Activated naive CD8-positive, alpha-beta T cell treated with anti-CD3 and anti-CD28 coated beads, Interleukin-2, amount 50 U/mL, for 24 hours (primary cell): ENCODE results near the gene RGS11.
"Not testable (repeated sequence)": the region's sequence is repeated elsewhere in the genome, so short reads cannot be mapped to it uniquely, and the experiment has no call there.

Experiments
- ATAC-seq: fragments of 150-1000 bp; cut with Tn5 transposase; one replicate; pipeline ENCODE4 v1.10.0; 2021
- DNase-seq: peaks from one replicate; pipeline ENCODE4 v3.0.0; 2021
- H3K27ac Mint-ChIP-seq: one replicate; pipeline ENCODE4 v1.8.0; 2021; ENCODE audit warnings: mild to moderate bottlenecking, mixed read lengths
- H3K27me3 Mint-ChIP-seq: one replicate; pipeline ENCODE4 v1.8.0; 2021; ENCODE audit warnings: mixed read lengths
- H3K36me3 Mint-ChIP-seq: one replicate; pipeline ENCODE4 v1.8.0; 2021; ENCODE audit warnings: low read depth, mixed read lengths
- H3K4me1 Mint-ChIP-seq: one replicate; pipeline ENCODE4 v1.8.0; 2021; ENCODE audit warnings: mixed read lengths
- H3K4me3 Mint-ChIP-seq: one replicate; pipeline ENCODE4 v1.8.0; 2021; ENCODE audit warnings: mild to moderate bottlenecking, moderate library complexity, mixed read lengths
- H3K9me3 Mint-ChIP-seq: one replicate; pipeline ENCODE4 v1.8.0; 2021; ENCODE audit warnings: mixed read lengths

The RGS11 gene

DNA sequence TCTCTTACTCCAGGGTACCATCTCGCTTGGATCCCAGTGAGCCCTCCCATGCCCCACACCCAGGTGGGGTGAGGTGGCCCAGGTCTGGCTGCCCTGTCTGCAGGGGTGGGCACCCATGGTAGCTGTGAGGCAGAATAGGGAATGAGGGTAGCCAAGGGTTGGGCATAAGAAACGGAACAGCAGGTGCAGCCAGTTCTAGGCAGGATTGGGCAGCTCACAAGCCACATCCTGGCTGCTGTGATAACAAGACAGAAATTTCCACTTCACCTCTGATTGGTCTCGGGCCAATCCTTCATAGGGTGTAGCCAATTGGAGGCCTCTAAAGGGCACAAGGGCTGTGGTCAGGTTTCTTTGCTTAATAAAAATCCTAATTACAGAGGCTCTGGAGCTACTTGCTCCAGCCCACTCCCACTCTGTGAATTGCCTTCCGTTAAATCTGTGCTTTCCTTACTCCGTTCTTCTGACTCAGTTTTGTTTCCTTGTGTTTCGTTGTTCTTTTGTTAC, 3.2 kb upstream of the RGS11 start:
- H3K4me1 Mint-ChIP-seq, result peaks cover 9% of the 10 kb centered on the region
- DNase-seq (peak; percentile 26), ATAC-seq (peak; percentile 62)
- no peak overlapping the region for H3K27ac Mint-ChIP-seq
- no peaks in the 10 kb centered on the region for H3K9me3 Mint-ChIP-seq
- H3K36me3 Mint-ChIP-seq, result no peaks in the 10 kb centered on the region
- H3K4me3 Mint-ChIP-seq, result no peak overlapping the region
- peaks cover 21% of the 10 kb centered on the region for H3K27me3 Mint-ChIP-seq

DNA sequence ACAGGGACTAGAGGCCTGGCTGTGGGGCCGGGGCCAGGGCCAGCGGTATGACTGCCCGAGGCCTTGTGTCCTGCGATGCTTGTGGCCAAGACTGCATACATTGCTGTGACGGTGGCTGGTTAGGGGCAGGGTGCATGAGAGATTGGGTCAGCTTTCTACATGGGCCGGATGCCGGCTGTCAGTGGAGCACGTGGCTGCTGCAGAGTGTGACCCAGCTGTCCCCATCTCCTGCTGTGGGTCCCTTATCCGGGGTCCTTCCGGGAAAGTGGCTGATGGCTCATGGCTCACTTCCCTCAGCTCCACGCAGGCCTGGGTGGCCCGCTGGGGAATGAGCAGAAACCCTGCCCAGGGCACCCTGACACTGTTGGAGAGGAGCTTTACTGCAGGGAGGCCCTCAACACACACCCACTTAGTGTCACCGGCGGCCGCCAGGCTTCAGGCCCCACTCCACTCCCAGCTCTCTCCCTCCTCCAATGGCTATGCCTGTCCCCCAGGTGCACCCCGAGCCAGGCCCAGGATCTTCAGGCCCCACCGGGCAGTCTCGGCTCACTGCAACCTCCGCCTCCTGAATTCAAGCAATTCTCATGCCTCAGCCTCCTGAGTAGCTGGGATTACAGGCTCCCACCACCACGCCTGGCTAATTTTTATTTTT, 808 bp upstream of the RGS11 start:
- ATAC-seq, result no peak
- Mint-ChIP-seq H3K36me3 (no peaks in the 10 kb centered on the region), H3K4me1 (peaks cover 9% of the 10 kb centered on the region), H3K4me3 (no peak overlapping the region), H3K9me3 (no peaks in the 10 kb centered on the region), H3K27ac (no peak overlapping the region), H3K27me3 (peaks cover 21% of the 10 kb centered on the region)
- DNase-seq, result no peak

- H3K4me3 Mint-ChIP-seq, result no peak overlapping the region
- peaks cover 9% of the 10 kb centered on the region for H3K4me1 Mint-ChIP-seq
- no peak for ATAC-seq
- H3K9me3 Mint-ChIP-seq, result no peaks in the 10 kb centered on the region
- peaks cover 21% of the 10 kb centered on the region for H3K27me3 Mint-ChIP-seq
- H3K36me3 Mint-ChIP-seq, result no peaks in the 10 kb centered on the region
- peak; percentile 13 for DNase-seq
- H3K27ac Mint-ChIP-seq, result no peak overlapping the region
Measured at GRCh38 chr16:275041-275641, 603 bp downstream of the RGS11 start.

- H3K4me3 Mint-ChIP-seq, result no peak overlapping the region
- no peaks in the 10 kb centered on the region for H3K9me3 Mint-ChIP-seq
- H3K4me1 Mint-ChIP-seq, result peaks cover 4% of the 10 kb centered on the region
- ATAC-seq, result no peak
- no peak for DNase-seq
- peaks cover 18% of the 10 kb centered on the region for H3K27me3 Mint-ChIP-seq
- H3K27ac Mint-ChIP-seq, result no peak overlapping the region
- no peaks in the 10 kb centered on the region for H3K36me3 Mint-ChIP-seq
Measured at GRCh38 chr16:273547-274421, 2.0 kb downstream of the RGS11 start.

DNA sequence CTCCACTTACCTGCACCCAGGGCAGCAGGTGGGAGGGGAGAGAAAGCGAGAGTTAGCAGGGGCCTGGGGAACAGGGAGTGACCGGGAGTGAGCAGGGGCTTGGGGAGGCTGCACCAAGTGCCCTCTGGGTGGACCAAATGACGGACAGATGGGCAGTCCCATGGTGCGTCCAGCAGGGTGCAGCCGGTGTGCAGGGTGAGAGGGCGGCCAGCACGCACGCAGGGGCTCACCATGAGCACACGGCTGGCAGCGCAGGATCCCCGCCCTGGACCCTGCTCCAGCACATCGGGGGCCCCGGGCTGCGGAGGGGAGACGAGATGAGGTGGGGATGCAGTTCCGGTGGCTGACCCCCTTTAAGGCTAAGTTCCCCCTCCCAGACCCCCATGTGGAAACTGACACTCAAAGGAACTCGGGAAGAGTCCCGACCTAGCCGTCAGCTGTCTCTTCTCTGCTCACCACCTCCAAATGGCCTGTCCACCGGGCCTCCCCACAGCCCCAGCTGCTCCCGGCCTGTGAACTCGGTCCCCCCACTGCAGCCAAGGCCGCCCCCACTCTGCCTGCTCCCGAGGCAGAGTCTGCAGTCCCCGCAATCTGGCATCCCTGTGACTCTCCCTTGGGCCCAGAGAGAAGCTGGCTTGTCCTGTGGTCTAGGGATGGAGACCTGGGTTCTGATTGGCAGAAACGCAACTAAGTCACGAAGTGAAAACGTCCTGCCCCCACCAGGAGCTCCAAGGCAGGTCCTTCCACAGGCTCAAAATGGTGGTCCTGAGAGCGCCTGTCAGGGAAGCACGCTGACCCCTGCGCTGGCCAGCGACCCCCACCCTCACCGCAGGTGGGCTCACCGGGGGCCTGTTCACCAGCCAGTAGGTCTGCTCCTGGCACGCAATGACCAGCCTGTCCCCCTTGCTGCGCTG, 2.9 kb downstream of the RGS11 start:
- no peak for ATAC-seq
- H3K4me1 Mint-ChIP-seq, result peaks cover 3% of the 10 kb centered on the region
- H3K27ac Mint-ChIP-seq, result no peak overlapping the region
- no peak for DNase-seq
- H3K9me3 Mint-ChIP-seq, result no peaks in the 10 kb centered on the region
- no peak overlapping the region for H3K4me3 Mint-ChIP-seq
- no peaks in the 10 kb centered on the region for H3K36me3 Mint-ChIP-seq
- peaks cover 16% of the 10 kb centered on the region for H3K27me3 Mint-ChIP-seq

DNA sequence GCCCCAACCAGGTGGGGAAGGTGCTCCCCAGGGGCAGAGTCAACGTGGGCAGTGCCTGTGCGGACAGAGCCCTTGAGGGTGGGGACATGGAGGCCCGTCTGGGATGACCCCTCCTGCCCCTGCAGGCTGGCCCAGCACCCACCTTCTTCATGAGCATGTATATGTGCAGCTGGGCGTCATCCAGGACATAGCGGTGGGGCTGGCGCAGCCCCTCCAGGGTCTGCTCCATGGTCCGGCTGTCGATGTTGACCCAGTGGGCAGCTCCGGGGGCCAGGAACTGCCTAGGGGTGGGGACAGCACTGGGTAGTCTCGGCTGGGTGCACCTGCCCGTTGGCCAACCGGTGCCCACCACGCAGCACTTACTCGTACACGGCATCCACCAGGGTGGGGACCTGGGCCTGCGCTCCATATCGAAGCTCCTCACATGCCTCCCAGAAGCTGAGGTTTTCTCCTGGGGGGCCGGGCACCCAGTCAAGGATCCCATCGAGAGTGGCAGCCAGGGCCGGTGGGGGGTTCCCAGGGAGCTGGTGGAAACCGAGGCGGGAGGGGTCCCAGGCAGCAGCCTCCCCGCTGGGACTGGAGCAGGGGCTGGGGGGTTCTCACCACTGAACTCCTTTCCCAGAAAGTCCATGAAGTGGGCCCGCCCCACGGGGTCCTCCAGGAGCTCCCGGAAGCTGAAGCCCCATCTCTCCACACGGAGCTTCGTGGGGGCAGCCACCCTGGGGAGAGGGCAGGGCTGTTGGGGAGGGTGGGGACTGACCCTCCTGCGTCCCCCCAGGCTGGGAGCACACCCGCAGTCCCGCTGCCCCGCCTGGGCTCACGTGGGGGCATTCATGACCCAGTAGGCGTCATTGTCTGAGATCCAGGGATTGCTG, 5.1 kb downstream of the RGS11 start:
- no peak for ATAC-seq
- Mint-ChIP-seq H3K4me3 (no peak overlapping the region), H3K27ac (no peak overlapping the region), H3K4me1 (no peaks in the 10 kb centered on the region), H3K9me3 (no peaks in the 10 kb centered on the region), H3K36me3 (no peaks in the 10 kb centered on the region), H3K27me3 (peaks cover 4% of the 10 kb centered on the region)
- DNase-seq, result no peak

DNA sequence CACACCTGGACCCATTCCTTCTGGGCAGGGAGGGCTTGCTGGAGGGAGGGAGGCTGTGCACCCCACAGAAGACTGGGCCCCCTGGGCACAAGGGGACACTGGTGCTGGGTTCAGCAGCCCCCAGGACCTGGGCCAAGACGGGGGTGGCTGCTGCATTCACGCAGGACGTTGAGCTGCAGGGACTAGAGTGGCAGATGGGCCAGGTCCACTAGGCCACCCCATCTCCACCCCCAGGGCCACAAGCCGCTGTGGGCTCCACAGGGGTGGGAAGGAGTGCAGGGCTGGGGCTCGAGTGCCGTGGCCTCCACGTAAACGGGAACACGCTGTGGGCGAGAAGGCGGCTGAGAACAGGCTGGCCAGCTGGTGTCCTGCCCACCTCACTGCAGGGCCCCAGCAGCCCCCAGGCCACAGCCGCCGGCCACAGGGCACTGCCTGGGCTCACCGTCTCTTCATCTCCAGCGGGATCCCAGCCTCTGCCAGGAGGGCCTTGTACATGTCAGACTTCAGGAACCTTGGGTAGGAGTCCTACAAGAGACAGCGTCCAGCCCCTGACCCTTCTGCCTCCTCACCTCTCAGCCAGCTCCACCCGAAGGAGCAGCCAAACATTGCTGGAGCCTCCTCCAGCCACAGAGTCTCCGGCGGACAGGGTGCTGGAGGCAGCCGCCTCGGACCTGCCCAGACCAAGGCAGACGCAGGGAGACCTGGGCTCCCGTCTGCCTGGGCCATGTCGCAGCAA, 6.5 kb downstream of the RGS11 start:
- DNase-seq (no peak), ATAC-seq (no peak)
- no peaks in the 10 kb centered on the region for H3K36me3 Mint-ChIP-seq
- no peak overlapping the region for H3K4me3 Mint-ChIP-seq
- H3K4me1 Mint-ChIP-seq, result no peaks in the 10 kb centered on the region
- no peaks in the 10 kb centered on the region for H3K27me3 Mint-ChIP-seq
- no peaks in the 10 kb centered on the region for H3K9me3 Mint-ChIP-seq
- H3K27ac Mint-ChIP-seq, result no peak overlapping the region

DNA sequence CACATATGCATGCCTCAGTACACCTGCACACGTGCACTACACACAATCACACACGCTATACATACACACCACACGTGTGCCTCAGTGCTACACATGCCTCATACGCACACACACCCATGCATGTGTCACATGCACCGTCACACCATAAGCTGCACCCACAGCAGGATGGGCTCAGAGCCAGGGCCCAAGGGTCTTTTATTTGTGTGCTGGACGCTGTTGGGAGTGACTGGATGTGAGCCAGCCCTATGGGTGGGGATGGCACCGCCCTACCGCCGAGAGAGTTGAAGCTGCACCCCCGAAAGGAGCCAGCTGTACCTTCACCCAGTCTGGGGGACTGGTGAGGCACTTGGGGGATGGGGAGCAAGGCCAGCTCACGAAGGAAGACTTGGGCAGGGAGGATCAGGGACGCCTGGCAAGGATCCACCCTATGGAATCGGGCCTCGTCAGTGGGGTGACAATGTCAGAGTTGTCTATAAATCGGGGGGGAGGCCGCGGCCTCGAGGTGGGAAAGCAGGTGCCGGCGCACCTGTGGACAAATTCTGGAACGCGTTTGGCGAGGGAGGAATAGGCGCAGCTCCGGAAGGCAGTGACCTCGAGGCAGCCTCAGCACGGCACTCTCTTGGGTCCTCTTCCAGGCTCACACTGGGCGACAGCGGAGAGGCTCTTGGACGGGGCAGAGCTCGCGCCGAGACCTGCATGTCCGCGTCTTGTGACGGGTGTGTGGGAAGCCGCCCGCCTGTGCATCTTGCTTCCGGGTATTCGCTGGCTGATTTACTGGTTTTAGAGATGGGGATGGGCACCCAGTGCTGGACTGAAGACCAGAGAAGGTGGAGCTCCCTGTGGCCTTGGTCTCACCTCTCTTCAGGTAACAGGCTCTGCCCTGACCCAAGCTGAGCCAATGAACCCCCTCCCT, 7.3 kb downstream of the RGS11 start:
- no peak for ATAC-seq
- no peak overlapping the region for H3K4me3 Mint-ChIP-seq
- DNase-seq, result no peak
- no peaks in the 10 kb centered on the region for H3K9me3 Mint-ChIP-seq
- no peaks in the 10 kb centered on the region for H3K4me1 Mint-ChIP-seq
- no peak overlapping the region for H3K27ac Mint-ChIP-seq
- H3K27me3 Mint-ChIP-seq, result no peaks in the 10 kb centered on the region
- no peaks in the 10 kb centered on the region for H3K36me3 Mint-ChIP-seq

GRCh38 chr16:267562-267961, 8.2 kb downstream of the RGS11 start:
- H3K9me3 Mint-ChIP-seq, H3K4me1 Mint-ChIP-seq, H3K27me3 Mint-ChIP-seq, H3K27ac Mint-ChIP-seq, H3K4me3 Mint-ChIP-seq, ATAC-seq, DNase-seq, H3K36me3 Mint-ChIP-seq: not testable (repeated sequence)

DNA sequence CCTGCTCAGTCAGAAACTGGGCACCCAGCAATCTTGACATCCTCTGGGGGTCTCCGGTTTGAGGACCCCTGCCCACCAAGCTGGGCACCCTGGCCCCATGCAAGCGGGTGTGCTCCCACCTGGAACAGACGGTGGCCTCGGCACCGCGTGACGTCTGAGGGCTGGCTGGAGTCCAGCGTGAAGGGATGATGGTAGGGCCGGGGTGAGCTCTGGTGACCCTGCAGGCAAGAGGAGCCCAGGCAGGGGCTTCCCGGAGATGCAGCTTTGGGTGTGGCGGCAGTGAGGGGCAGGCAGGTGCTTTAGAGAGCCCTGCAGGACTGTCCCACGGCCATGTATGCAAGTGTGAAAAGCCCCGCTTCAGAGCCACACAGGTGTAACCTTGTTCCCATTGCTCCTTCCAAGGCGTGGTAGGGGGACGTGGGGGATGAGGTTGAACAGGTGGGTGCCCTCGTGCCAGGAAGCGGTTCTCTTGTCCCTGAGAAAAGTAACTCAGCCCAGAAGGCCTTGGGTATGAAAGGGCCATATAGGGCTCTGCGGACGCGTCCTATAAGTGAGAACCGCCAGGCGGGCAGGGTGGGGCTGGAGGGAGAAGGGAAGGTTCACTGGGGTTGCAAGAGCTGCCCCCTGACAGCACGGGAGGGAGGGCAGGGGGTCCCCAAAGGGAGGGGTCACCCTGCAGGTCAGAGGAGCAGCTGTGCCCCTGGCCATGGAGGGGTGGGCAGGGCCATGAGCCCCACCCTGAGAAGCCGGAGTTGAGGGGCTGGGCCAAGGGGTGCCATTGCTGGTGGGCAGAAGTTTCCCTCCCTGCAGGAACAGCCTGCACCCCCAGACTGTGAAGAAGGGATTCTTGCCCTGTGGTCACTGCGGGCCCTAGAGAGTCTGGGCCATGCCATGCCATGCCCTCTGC, 9.2 kb downstream of the RGS11 start:
- no peak for DNase-seq
- ATAC-seq, result no peak
- H3K4me1 Mint-ChIP-seq, result no peaks in the 10 kb centered on the region
- H3K4me3 Mint-ChIP-seq, result no peak overlapping the region
- no peaks in the 10 kb centered on the region for H3K36me3 Mint-ChIP-seq
- H3K9me3 Mint-ChIP-seq, result no peaks in the 10 kb centered on the region
- H3K27me3 Mint-ChIP-seq, result no peaks in the 10 kb centered on the region
- no peak overlapping the region for H3K27ac Mint-ChIP-seq

- no peak overlapping the region for H3K4me3 Mint-ChIP-seq
- H3K27me3 Mint-ChIP-seq, result no peaks in the 10 kb centered on the region
- H3K4me1 Mint-ChIP-seq, result no peaks in the 10 kb centered on the region
- H3K27ac Mint-ChIP-seq, result no peak overlapping the region
- no peaks in the 10 kb centered on the region for H3K36me3 Mint-ChIP-seq
- no peaks in the 10 kb centered on the region for H3K9me3 Mint-ChIP-seq
- no peak for DNase-seq
- ATAC-seq, result no peak
Measured at GRCh38 chr16:265711-266110, 10.0 kb downstream of the RGS11 start.
